Measurements from ENCODE around the gene HOXA13.

- no peak for TF ChIP-seq CTCF (optimal IDR thresholded peaks at IDR 0.05 in 1 of 3, IDR thresholded peaks at IDR 0.05 in 1 of 3, conservative IDR thresholded peaks at IDR 0.05 in 1 of 3; ENCODE audit: extremely low read depth in 1 of 3, insufficient read depth in 2 of 3, low read length in 3 of 3)
- no peak for TF ChIP-seq EZH2 (IDR thresholded peaks at IDR 0.05; ENCODE audit: low read length)
Observed at GRCh38 chr7:27151341-27151930, 48.5 kb downstream of the HOXA13 start.

Data from keratinocyte (primary cell).